Smooth muscle cell (in vitro differentiated cells): ENCODE data around the gene PNLIP. TPM values are rescaled to one million over a fixed set of nuclear protein-coding genes. Genes with fewer than 3 reads are reported as not detected.

ENCODE experiments used
- DNase-seq: peaks from one replicate; lab custom pipeline; 2025; ENCODE audit not compliant: unreplicated experiment; lab: John Stamatoyannopoulos, UW
- H2AFZ ChIP-seq: fragments of 200-600 bp; sonication (generic); 2 replicates; pipeline ENCODE4 v1.6.0; 2016; ENCODE audit warnings: antibody characterized with exemption, low read depth, mild to moderate bottlenecking
- H3F3A ChIP-seq: fragments of 200-600 bp; sonication (generic); 2 replicates; pipeline ENCODE4 v1.6.0; 2017; ENCODE audit warnings: antibody characterized with exemption, low read depth
- H3K27ac ChIP-seq: fragments of 200-600 bp; sonication (generic); 2 replicates; pipeline ENCODE4 v1.5.1; 2016; ENCODE audit warnings: low read depth, mild to moderate bottlenecking
- H3K27me3 ChIP-seq: fragments of 200-600 bp; sonication (generic); 2 replicates; pipeline ENCODE4 v1.6.1; 2016; ENCODE audit warnings: low read depth, mild to moderate bottlenecking
- H3K36me3 ChIP-seq: fragments of 200-600 bp; sonication (generic); 2 replicates; pipeline ENCODE4 v1.5.1; 2016; ENCODE audit warnings: low read depth
- H3K4me1 ChIP-seq: fragments of 200-600 bp; sonication (generic); 2 replicates; pipeline ENCODE4 v1.5.1; 2016; ENCODE audit warnings: low read depth
- H3K4me2 ChIP-seq: fragments of 200-600 bp; sonication (generic); 2 replicates; pipeline ENCODE4 v1.6.0; 2016; ENCODE audit warnings: mild to moderate bottlenecking
- H3K4me3 ChIP-seq: fragments of 200-600 bp; sonication (generic); 2 replicates; pipeline ENCODE4 v1.5.1; 2016; ENCODE audit warnings: mild to moderate bottlenecking
- H3K79me2 ChIP-seq: fragments of 200-600 bp; sonication (generic); 2 replicates; pipeline ENCODE4 v1.6.0; 2016; ENCODE audit warnings: low read depth, mild to moderate bottlenecking
- H3K9ac ChIP-seq: fragments of 200-600 bp; sonication (generic); 2 replicates; pipeline ENCODE4 v1.6.0; 2016; ENCODE audit warnings: low read depth
- H3K9me3 ChIP-seq: fragments of 200-600 bp; sonication (generic); replicated peaks from 2 replicates; pipeline ENCODE4 v1.5.1; 2016; ENCODE audit warnings: low read depth
- H4K20me1 ChIP-seq: fragments of 200-600 bp; sonication (generic); 2 replicates; pipeline ENCODE4 v1.6.0; 2016; ENCODE audit warnings: low read depth
- WGBS: methylation state at CpG from one replicate; pipeline ENCODE4 v1.1.7; 2016; ENCODE audit warnings: low lambda C conversion rate; 5-methylcytosine and 5-hydroxymethylcytosine counted together
- polyA plus RNA-seq: library from polyadenylated mRNA; unstranded; fragments of >200 nt; fragmentation: Nextera tagmentation; extraction: Ambion mirVana; gene quantifications from 2 replicates; pipeline ENCODE4 v1.2.1, GENCODE V29; 2016
- total RNA-seq: library from RNA; depleted of rRNA; stranded (reverse); fragments of >200 nt; gene quantifications from 2 replicates; pipeline ENCODE4 v1.2.3, GENCODE V29; 2014
- TF ChIP-seq, protein P1 (sequence below): fragments of 200-600 bp; sonication (generic); IDR thresholded peaks from 2 replicates; pipeline ENCODE4 v1.5.1; 2017; ENCODE audit warnings: borderline replicate concordance, mild to moderate bottlenecking, antibody characterized with exemption; ENCODE audit not compliant: insufficient read depth, poor library complexity, severe bottlenecking

PNLIP gene
- total and polyA plus RNA-seq, 2 experiments from 2014 or later = not detected

DNA sequence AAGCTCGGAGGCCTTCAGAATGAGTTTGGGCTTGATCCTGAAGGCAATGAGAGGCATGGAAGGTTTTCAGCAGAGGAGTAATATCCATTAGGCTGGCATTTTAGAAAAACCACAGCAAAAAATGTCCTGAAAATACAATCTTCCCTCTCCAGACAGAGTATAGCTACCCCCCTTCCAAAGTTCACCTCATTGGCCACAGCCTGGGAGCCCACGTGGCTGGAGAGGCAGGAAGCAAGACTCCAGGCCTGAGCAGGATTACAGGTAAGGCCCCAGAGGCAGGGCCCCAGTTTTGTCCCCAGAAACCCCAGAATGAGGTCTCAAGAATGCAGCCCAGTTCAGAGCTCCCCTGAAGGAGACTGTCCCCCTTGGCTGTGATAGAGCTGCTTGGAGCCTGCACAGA lies 50.3 kb downstream of the PNLIP start:
- TF ChIP-seq, protein P1, sequence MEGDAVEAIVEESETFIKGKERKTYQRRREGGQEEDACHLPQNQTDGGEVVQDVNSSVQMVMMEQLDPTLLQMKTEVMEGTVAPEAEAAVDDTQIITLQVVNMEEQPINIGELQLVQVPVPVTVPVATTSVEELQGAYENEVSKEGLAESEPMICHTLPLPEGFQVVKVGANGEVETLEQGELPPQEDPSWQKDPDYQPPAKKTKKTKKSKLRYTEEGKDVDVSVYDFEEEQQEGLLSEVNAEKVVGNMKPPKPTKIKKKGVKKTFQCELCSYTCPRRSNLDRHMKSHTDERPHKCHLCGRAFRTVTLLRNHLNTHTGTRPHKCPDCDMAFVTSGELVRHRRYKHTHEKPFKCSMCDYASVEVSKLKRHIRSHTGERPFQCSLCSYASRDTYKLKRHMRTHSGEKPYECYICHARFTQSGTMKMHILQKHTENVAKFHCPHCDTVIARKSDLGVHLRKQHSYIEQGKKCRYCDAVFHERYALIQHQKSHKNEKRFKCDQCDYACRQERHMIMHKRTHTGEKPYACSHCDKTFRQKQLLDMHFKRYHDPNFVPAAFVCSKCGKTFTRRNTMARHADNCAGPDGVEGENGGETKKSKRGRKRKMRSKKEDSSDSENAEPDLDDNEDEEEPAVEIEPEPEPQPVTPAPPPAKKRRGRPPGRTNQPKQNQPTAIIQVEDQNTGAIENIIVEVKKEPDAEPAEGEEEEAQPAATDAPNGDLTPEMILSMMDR = no peak
- H3K36me3 ChIP-seq = no peaks in the 10 kb centered on the region
- no peak overlapping the region for H3K27ac ChIP-seq
- H3K4me3 ChIP-seq = no peak overlapping the region
- no peaks in the 10 kb centered on the region for H4K20me1 ChIP-seq
- H3K9ac ChIP-seq = no peak overlapping the region
- H3K4me2 ChIP-seq = no peak overlapping the region
- WGBS = 74% methylated on average over 2 of the region's 2 CpGs
- H2AFZ ChIP-seq = no peak overlapping the region
- no peak for DNase-seq
- no peaks in the 10 kb centered on the region for H3K79me2 ChIP-seq
- H3K4me1 ChIP-seq = no peaks in the 10 kb centered on the region
- peaks cover 13% of the 10 kb centered on the region for H3K27me3 ChIP-seq
- H3F3A ChIP-seq = no peaks in the 10 kb centered on the region
- H3K9me3 ChIP-seq = no peaks in the 10 kb centered on the region

DNA sequence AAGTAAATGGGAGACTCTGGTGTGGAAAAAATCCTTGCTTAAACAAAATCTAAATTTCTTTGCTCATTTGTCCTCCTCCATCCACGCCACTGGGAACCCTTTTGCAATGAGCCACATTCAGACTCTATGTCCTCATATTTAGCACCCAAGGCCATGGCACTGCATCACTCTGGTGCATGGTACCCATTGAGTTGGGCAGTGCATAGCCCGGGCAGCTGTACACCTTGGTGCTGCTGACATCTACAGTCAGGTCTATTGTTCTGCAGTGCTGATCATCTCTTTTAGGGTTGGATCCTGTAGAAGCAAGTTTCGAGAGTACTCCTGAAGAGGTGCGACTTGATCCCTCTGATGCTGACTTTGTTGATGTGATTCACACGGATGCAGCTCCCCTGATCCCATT lies 51.8 kb downstream of the PNLIP start:
- Histone ChIP-seq H3K4me1 (no peaks in the 10 kb centered on the region), H3K27ac (no peak overlapping the region), H3K79me2 (no peaks in the 10 kb centered on the region), H3K36me3 (no peaks in the 10 kb centered on the region), H2AFZ (no peak overlapping the region), H3K4me2 (no peak overlapping the region), H3K9ac (no peak overlapping the region), H3F3A (no peaks in the 10 kb centered on the region), H3K4me3 (no peak overlapping the region), H3K9me3 (no peaks in the 10 kb centered on the region), H3K27me3 (peaks cover 18% of the 10 kb centered on the region), H4K20me1 (no peaks in the 10 kb centered on the region)
- 71% methylated on average over 5 of the region's 5 CpGs for WGBS
- no peak for DNase-seq
- TF ChIP-seq, protein P1 = no peak

GRCh38 chr10:116598329-116598728 lies 52.6 kb downstream of the PNLIP start:
- TF ChIP-seq, protein P1 = no peak
- H3K4me1 ChIP-seq = no peaks in the 10 kb centered on the region
- no peak overlapping the region for H2AFZ ChIP-seq
- no peak overlapping the region for H3K9ac ChIP-seq
- H3K27me3 ChIP-seq = peaks cover 18% of the 10 kb centered on the region
- H3K4me2 ChIP-seq = no peak overlapping the region
- no peaks in the 10 kb centered on the region for H4K20me1 ChIP-seq
- H3K36me3 ChIP-seq = no peaks in the 10 kb centered on the region
- H3F3A ChIP-seq = no peaks in the 10 kb centered on the region
- H3K27ac ChIP-seq = no peak overlapping the region
- no peak overlapping the region for H3K4me3 ChIP-seq
- no peaks in the 10 kb centered on the region for H3K79me2 ChIP-seq
- H3K9me3 ChIP-seq = no peaks in the 10 kb centered on the region
- no peak for DNase-seq

DNA sequence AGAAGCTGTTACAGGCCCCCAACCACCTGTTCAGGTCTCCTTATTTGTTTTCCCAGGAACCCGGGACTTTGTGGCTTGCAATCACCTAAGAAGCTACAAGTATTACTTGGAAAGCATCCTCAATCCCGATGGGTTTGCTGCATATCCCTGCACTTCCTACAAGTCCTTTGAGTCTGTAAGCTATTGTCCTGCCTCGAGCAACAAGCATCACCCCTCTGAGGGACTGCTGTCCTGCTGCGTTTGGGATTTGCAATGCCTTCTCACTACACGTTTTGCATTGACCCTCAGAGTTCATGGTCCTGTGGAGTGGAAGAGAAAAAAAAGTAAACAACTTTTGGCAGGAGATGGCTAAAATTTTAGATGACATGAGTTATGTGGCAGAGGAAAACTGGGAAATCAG lies 54.3 kb downstream of the PNLIP start:
- Histone ChIP-seq H3K4me1 (no peaks in the 10 kb centered on the region), H3K79me2 (no peaks in the 10 kb centered on the region), H4K20me1 (no peaks in the 10 kb centered on the region), H3K27me3 (peaks cover 18% of the 10 kb centered on the region), H3F3A (no peaks in the 10 kb centered on the region), H3K9ac (no peak overlapping the region), H3K36me3 (no peaks in the 10 kb centered on the region), H3K27ac (no peak overlapping the region), H3K4me2 (no peak overlapping the region), H3K4me3 (no peak overlapping the region), H2AFZ (no peak overlapping the region), H3K9me3 (no peaks in the 10 kb centered on the region)
- WGBS = 61% methylated on average over 5 of the region's 5 CpGs
- TF ChIP-seq, protein P1 = no peak
- DNase-seq = no peak
